Hepatocyte (in vitro differentiated cells): Measurements from ENCODE around the gene MAP4K3.

Experiments
- CTCF ChIP-seq: fragments of 200-600 bp; sonication (generic); IDR thresholded peaks from 2 replicates; pipeline ENCODE4 v1.5.1; 2016; ENCODE audit warnings: antibody characterized with exemption, mild to moderate bottlenecking; ENCODE audit not compliant: poor library complexity
- EZH2 ChIP-seq: fragments of 200-600 bp; sonication (generic); IDR thresholded peaks from 2 replicates; pipeline ENCODE4 v1.6.1; 2016; ENCODE audit warnings: antibody characterized with exemption, mild to moderate bottlenecking, borderline replicate concordance
- EZH2phosphoT487 ChIP-seq: fragments of 200-600 bp; sonication (generic); IDR thresholded peaks from one replicate; pipeline ENCODE4 v1.6.1; 2018; ENCODE audit warnings: antibody characterized with exemption, mild to moderate bottlenecking, low read depth, moderate library complexity; ENCODE audit not compliant: unreplicated experiment, severe bottlenecking

- no peak for TF ChIP-seq CTCF
- TF ChIP-seq EZH2, result no peak
- TF ChIP-seq EZH2phosphoT487, result no peak
These were observed 98.6 kb downstream of the MAP4K3 start for GRCh38 chr2:39338502-39338901.
